TTC549 (cell line): ENCODE data around the gene SPTLC2.

ENCODE experiments used
- FAIRE-seq: peaks from 2 replicates; lab custom pipeline; 2012; peaks lifted over from hg19 to GRCh38; lab: Jason Lieb, UNC

Gene SPTLC2

DNA sequence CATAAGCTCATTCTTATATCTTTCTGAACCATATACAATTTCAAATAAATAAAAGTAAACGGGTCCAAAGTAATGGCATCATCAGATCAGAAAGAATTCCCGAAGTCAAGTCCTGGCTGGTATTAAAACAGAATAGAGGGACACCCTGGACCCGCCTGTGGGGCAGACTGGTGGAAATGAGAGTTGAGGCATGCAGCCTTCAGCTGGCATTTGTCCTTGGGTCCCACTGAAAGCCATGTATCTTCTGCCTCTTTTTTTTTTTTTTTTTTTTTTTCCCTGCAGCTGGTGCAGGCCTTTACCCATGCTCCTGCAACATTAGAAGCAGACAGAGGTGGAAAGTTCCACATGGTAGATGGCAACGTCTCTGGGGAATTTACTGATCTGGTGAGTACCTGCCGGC, 148.6 kb downstream of the SPTLC2 start:
- FAIRE-seq = no peak

- no peak for FAIRE-seq
These were observed 157.2 kb downstream of the SPTLC2 start for GRCh38 chr14:77459072-77459723.

DNA sequence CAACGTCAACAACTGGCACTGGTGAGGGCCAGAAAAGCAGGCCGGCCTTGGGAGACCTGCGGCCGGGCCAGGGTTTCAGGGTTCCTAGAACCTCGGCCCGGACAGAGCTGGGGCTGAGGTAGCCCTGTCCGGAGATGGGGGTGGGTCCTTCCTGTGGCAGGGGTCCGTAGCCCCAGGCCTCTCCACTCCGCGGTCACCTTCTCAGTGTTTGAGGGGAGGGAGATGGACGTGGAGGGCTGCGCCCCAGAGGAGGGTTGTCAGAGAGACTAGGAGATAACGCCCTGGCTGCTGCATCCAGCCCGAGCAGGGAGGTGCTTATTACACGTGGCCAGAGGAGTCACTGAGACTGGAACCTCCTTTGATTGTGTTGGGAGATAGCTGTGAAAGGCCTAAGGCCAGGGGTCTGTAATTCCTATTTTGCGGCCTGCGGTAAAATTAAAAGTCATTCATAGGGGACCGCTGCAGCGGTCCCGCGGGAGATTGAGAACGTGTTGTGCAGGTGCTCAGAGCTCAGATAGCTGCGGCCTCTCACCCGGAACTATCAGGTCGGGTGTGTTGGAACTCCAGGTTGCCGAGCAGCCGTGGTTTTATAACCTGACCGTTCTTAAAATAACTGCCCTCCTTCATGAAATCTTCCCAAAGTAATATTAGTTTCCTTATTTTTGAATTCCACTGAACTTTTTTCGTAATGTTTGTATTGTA, 158.0 kb downstream of the SPTLC2 start:
- no peak for FAIRE-seq

DNA sequence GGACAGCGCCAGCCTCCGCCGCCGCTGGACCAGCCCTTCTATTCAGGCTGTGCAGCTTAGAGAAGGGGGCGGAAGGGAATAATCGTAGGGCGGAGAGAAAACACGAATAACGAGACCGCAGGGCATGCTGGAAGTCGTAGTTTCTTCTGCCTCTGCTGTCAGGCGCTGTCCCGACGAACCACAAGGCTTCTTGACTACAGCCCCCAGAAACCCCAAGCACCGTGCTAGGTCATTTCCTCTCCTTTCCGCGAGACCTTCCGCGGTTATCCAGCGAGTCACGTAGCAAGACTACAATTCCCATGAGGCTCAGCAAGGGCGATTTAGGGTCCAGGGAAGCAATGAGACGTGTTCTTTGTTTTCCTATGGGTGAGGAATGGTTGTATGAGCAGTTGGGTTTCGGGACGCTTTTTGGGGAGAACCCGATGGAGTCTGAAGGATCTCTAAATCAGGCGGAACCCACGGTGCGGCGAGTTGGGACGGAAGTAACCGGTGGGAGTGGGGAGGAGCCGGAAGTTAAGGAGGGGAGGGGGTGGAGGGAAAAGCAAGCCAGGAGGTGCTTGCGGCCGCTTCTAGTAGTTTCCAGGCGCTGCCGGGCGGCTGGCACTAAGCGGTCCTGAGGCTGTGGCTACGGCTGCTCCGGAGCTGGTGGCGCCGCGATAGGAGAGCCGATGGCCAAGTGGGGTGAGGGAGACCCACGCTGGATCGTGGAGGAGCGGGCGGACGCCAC, 158.8 kb downstream of the SPTLC2 start, which contains the start of the genes AHSA1 and VIPAS39:
TSS of gene AHSA1 (plus strand) at position 572 of the 727 bp plus-strand sequence. CDS start at position 669, 97 bp downstream.
TSS of gene VIPAS39 (minus strand) at position 80 of the 727 bp plus-strand sequence. CDS start 3,499 bp downstream, outside the sequence.
- FAIRE-seq = peak; percentile 84

DNA sequence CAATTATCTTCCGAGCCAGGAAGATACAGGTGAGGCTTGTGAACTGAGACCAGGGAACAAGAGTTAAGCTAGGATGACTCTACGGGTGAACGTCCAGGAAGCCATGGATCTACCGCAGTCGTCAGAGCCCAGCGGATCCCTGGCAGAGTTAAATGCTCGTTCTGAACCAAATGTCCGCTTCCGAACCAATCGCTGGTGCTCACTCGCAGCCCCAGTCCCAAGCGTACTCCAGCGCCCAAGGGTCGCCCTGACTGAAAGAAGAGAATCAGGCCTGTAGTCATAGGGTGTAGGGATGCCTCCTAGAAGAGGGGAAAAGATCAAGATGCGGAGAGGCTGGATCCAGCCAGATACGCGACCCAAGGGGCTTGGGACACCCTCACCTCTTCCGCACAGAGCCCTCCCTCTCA, 159.3 kb downstream of the SPTLC2 start:
- FAIRE-seq = no peak
